Breast epithelium (tissue), 3 donors: ENCODE measurements around the gene NACC2.

ENCODE experiments used
- CTCF ChIP-seq, 3 donors: fragments of 450-650 bp; IDR thresholded peaks; one replicate each; pipeline ENCODE4 v1.5.1; 2016 to 2017; ENCODE audit warnings: antibody characterized with exemption in 3 of 3, mild to moderate bottlenecking in 3 of 3, moderate library complexity in 3 of 3
- POLR2AphosphoS5 ChIP-seq, 3 donors: sonication (generic); formaldehyde crosslinking; IDR thresholded peaks; one replicate each; pipeline ENCODE4 v1.6.1; 2017; ENCODE audit warnings: antibody characterized with exemption in 3 of 3

- TF ChIP-seq CTCF (IDR thresholded peaks at IDR 0.05) (no peak), POLR2AphosphoS5 (IDR thresholded peaks at IDR 0.05) (no peak)
Observed at GRCh38 chr9:136091582-136092352, 3.3 kb downstream of the NACC2 start.
